ENCODE measurements around the gene SLIT1. TPM values are rescaled to one million over a fixed set of nuclear protein-coding genes. Genes with fewer than 3 reads are reported as not detected.

SLIT1 gene
- total RNA-seq, 1 donor from 2014 or later, result 0.51 TPM

DNA sequence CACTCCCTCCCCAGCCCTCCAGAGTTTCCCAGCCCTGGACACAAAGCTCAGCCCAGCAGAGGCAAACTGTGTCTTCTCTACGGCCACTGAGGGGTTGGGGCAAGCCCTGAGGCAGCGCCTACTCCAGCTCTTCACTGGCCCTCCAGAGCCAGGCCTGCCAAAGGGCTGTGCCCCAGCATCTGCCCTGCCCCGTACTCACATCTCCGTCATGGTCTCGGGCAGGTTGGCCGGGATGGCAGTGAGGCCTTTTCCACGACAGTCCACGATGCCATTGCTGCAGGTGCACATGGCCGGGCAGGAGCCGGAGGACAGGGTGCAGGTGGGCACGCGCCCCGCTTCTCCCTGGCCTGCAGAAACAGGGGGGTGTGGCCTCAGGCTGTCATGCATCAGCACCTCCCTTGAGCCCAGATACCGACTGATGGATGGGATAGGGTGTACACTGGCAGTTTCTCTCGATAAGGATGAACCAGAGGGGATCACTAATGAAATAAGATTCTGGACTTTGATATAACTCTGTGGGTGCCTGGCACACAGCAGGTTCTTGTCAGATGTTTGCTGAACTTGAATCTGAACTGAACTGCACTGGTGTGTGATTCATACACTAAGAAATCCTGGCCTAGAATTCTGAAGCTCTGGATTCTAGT, 125.2 kb downstream of the SLIT1 start:
- Mint-ChIP-seq H3K4me3 (no peak overlapping the region), H3K27me3 (peaks cover 2% of the 10 kb centered on the region), H3K4me1 (no peaks in the 10 kb centered on the region), H3K36me3 (ENCODE audit: low read depth) (no peaks in the 10 kb centered on the region), H3K9me3 (no peaks in the 10 kb centered on the region), H3K27ac (no peak overlapping the region)
- POLR2A ChIA-PET, result no interaction called here
- TF ChIP-seq, protein P1, sequence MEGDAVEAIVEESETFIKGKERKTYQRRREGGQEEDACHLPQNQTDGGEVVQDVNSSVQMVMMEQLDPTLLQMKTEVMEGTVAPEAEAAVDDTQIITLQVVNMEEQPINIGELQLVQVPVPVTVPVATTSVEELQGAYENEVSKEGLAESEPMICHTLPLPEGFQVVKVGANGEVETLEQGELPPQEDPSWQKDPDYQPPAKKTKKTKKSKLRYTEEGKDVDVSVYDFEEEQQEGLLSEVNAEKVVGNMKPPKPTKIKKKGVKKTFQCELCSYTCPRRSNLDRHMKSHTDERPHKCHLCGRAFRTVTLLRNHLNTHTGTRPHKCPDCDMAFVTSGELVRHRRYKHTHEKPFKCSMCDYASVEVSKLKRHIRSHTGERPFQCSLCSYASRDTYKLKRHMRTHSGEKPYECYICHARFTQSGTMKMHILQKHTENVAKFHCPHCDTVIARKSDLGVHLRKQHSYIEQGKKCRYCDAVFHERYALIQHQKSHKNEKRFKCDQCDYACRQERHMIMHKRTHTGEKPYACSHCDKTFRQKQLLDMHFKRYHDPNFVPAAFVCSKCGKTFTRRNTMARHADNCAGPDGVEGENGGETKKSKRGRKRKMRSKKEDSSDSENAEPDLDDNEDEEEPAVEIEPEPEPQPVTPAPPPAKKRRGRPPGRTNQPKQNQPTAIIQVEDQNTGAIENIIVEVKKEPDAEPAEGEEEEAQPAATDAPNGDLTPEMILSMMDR (IDR thresholded peaks at IDR 0.05), result no peak
- ATAC-seq (ENCODE audit: low read depth), result no peak
- CTCF ChIA-PET, result no interaction called here
- DNase-seq, result no peak
- intact Hi-C loops (cut with micrococcal nuclease), result no loop called here

GRCh38 chr10:97059872-97060205, 125.9 kb downstream of the SLIT1 start:
- ATAC-seq (ENCODE audit: low read depth) (no peak), DNase-seq (no peak)
- POLR2A ChIA-PET, result no interaction called here
- CTCF ChIA-PET, result no interaction called here
- Mint-ChIP-seq H3K36me3 (ENCODE audit: low read depth) (no peaks in the 10 kb centered on the region), H3K4me3 (no peak overlapping the region), H3K4me1 (no peaks in the 10 kb centered on the region), H3K27me3 (no peaks in the 10 kb centered on the region), H3K9me3 (no peaks in the 10 kb centered on the region), H3K27ac (no peak overlapping the region)
- TF ChIP-seq, protein P1 (IDR thresholded peaks at IDR 0.05), result no peak
- intact Hi-C loops (cut with micrococcal nuclease), result no loop called here

DNA sequence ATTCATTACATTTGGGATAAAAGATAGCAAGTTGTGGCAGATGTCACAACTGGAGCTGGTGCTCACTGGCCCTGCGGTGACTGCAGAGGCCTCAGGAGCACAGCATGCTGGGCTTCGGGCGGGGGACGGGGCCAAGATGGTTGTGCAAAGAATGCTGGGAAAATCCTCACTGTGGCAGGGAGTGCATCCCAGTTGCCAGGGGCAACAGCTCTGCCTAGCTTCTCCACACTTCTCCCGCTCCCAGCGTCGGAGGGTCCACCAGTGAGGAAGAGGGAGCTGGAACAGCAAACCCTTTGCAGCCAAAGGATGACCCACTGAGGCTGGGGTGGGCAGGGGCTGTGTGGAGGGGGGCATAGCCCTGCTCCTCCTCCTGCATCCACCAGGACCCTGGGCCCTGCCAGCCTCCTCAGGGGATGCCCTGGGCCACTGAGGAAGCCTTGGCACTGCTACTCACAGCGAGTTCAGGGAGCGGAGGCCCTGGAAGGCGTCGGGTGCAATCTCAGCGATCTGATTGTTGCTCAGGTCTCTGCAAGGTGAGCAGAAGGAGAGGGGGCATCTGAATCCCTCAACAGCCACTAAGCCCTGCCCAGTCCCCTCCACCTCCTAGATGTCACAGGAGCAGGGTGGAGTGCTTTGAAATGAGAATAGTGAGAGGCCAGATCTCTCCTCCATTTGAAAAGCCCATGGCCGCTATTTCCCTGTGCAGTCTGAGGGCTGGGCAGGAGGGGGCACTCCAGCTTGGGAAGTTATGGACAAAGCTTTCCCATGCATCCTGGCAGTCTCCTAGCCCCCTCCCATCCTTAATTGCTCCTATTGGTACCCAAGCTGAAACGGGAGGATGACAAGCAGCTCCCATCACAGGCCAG, 126.5 kb downstream of the SLIT1 start:
- ATAC-seq (ENCODE audit: low read depth) (no peak), DNase-seq (no peak)
- no peak overlapping the region for H3K27ac Mint-ChIP-seq
- ChIA-PET CTCF (no interaction called here), POLR2A (no interaction called here)
- H3K27me3 Mint-ChIP-seq, result peaks cover 5% of the 10 kb centered on the region
- no peaks in the 10 kb centered on the region for H3K36me3 Mint-ChIP-seq (ENCODE audit: low read depth)
- no peak overlapping the region for H3K4me3 Mint-ChIP-seq
- H3K9me3 Mint-ChIP-seq, result no peaks in the 10 kb centered on the region
- intact Hi-C loops (cut with micrococcal nuclease), result no loop called here
- TF ChIP-seq, protein P1 (IDR thresholded peaks at IDR 0.05), result no peak
- H3K4me1 Mint-ChIP-seq, result no peaks in the 10 kb centered on the region

DNA sequence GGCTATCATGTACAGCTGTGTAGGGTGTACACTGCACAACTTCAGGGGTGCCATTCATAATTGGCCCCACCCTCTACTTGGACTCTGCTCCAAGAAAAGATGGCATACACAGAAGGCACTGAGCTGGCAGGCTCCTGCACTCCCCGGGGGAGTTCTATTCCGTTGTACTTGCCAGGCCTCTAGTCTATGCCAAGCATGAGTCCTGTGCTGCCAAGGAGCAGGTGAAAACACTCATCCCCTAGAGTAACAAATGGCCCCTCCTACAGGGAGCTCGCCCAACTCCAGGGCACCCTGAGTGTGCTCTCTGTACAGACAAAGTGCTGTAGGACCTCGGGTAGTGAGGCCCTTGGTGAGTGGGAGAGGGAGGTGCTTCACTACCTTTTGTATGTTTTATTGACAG, 127.2 kb downstream of the SLIT1 start:
- CTCF ChIA-PET, result no interaction called here
- no peak overlapping the region for H3K27ac Mint-ChIP-seq

More for the DNA sequence above, 127.2 kb downstream of the SLIT1 start:
- no peak for DNase-seq
- H3K27me3 Mint-ChIP-seq, result peaks cover 11% of the 10 kb centered on the region
- TF ChIP-seq, protein P1 (IDR thresholded peaks at IDR 0.05), result no peak
- POLR2A ChIA-PET, result no interaction called here
- H3K4me1 Mint-ChIP-seq, result no peaks in the 10 kb centered on the region
- no peaks in the 10 kb centered on the region for H3K36me3 Mint-ChIP-seq (ENCODE audit: low read depth)
- H3K9me3 Mint-ChIP-seq, result no peaks in the 10 kb centered on the region
- no peak overlapping the region for H3K4me3 Mint-ChIP-seq
- intact Hi-C loops (cut with micrococcal nuclease), result no loop called here
- ATAC-seq (ENCODE audit: low read depth), result no peak

Measured in activated B cell treated with CpG ODN at 0.5 μM for 24 hours (primary cell).